ENCODE results near the gene USP32.
"Not testable (repeated sequence)": the region's sequence is repeated elsewhere in the genome, so short reads cannot be mapped to it uniquely, and the experiment has no call there.

The USP32 gene

GRCh38 chr17:60378187-60378586 lies 13.7 kb downstream of the USP32 start:
- DNase-seq (ENCODE audit: low read depth in 1 of 2, low spot score in 1 of 2): not testable (repeated sequence)

- DNase-seq (ENCODE audit: low read depth in 1 of 2, low spot score in 1 of 2): no peak
These were observed 19.0 kb downstream of the USP32 start for GRCh38 chr17:60372790-60373483.

- no peak for DNase-seq (ENCODE audit: low read depth in 1 of 2, low spot score in 1 of 2)
These were observed 20.0 kb downstream of the USP32 start for GRCh38 chr17:60371818-60372510.

GRCh38 chr17:60371416-60371815 lies 20.5 kb downstream of the USP32 start:
- DNase-seq (ENCODE audit: low read depth in 1 of 2, low spot score in 1 of 2): no peak

- DNase-seq (ENCODE audit: low read depth in 1 of 2, low spot score in 1 of 2): no peak
These were observed 22.2 kb downstream of the USP32 start for GRCh38 chr17:60369727-60370126.

GRCh38 chr17:60363700-60364405 lies 28.1 kb downstream of the USP32 start:
- no peak for DNase-seq (ENCODE audit: low read depth in 1 of 2, low spot score in 1 of 2)

- no peak for DNase-seq (ENCODE audit: low read depth in 1 of 2, low spot score in 1 of 2)
These were observed 29.6 kb downstream of the USP32 start for GRCh38 chr17:60362329-60362728.

- DNase-seq (ENCODE audit: low read depth in 1 of 2, low spot score in 1 of 2): no peak
These were observed 30.0 kb downstream of the USP32 start for GRCh38 chr17:60361889-60362288.

GRCh38 chr17:60359415-60359814 lies 32.5 kb downstream of the USP32 start:
- no peak for DNase-seq (ENCODE audit: low read depth in 1 of 2, low spot score in 1 of 2)

- no peak for DNase-seq (ENCODE audit: low read depth in 1 of 2, low spot score in 1 of 2)
These were observed 33.2 kb downstream of the USP32 start for GRCh38 chr17:60358606-60359225.

- no peak for DNase-seq (ENCODE audit: low read depth in 1 of 2, low spot score in 1 of 2)
These were observed 35.0 kb downstream of the USP32 start for GRCh38 chr17:60356940-60357339.

GRCh38 chr17:60355663-60356594 lies 36.0 kb downstream of the USP32 start:
- no peak for DNase-seq (ENCODE audit: low read depth in 1 of 2, low spot score in 1 of 2)

- no peak for DNase-seq (ENCODE audit: low read depth in 1 of 2, low spot score in 1 of 2)
These were observed 37.7 kb downstream of the USP32 start for GRCh38 chr17:60354223-60354622.

GRCh38 chr17:60353773-60354172 lies 38.2 kb downstream of the USP32 start:
- no peak for DNase-seq (ENCODE audit: low read depth in 1 of 2, low spot score in 1 of 2)

- no peak for DNase-seq (ENCODE audit: low read depth in 1 of 2, low spot score in 1 of 2)
These were observed 39.4 kb downstream of the USP32 start for GRCh38 chr17:60352569-60352968.

GRCh38 chr17:60352071-60352470 lies 39.9 kb downstream of the USP32 start:
- DNase-seq (ENCODE audit: low read depth in 1 of 2, low spot score in 1 of 2): no peak

- DNase-seq (ENCODE audit: low read depth in 1 of 2, low spot score in 1 of 2): no peak
These were observed 40.8 kb downstream of the USP32 start for GRCh38 chr17:60351012-60351695.

GRCh38 chr17:60348616-60349015 lies 43.3 kb downstream of the USP32 start:
- no peak for DNase-seq (ENCODE audit: low read depth in 1 of 2, low spot score in 1 of 2)

GRCh38 chr17:60345233-60345632 lies 46.7 kb downstream of the USP32 start:
- no peak for DNase-seq (ENCODE audit: low read depth in 1 of 2, low spot score in 1 of 2)

- DNase-seq (ENCODE audit: low read depth in 1 of 2, low spot score in 1 of 2): not testable (repeated sequence)
These were observed 49.4 kb downstream of the USP32 start for GRCh38 chr17:60342492-60342891.
